Mesothelial cell of epicardium (in vitro differentiated cells): ENCODE results near the gene RBM26. TPM values are rescaled to one million over a fixed set of nuclear protein-coding genes. Genes with fewer than 3 reads are reported as not detected.

Experiments
- DNase-seq, 2 experiments: peaks; one replicate each; pipeline ENCODE4 v3.0.0; 2021; ENCODE audit warnings: low spot score in 2 of 2; ENCODE audit not compliant: unreplicated experiment in 2 of 2
- H3K27ac Mint-ChIP-seq: 2 replicates; pipeline ENCODE4 v1.8.0; 2021; ENCODE audit warnings: mixed read lengths
- H3K27me3 Mint-ChIP-seq: 2 replicates; pipeline ENCODE4 v1.8.0; 2021; ENCODE audit warnings: low read depth, mixed read lengths
- H3K36me3 Mint-ChIP-seq: 2 replicates; pipeline ENCODE4 v1.8.0; 2021; ENCODE audit warnings: mixed read lengths
- H3K4me1 Mint-ChIP-seq: 2 replicates; pipeline ENCODE4 v1.8.0; 2021; ENCODE audit warnings: mixed read lengths
- H3K4me3 Mint-ChIP-seq: 2 replicates; pipeline ENCODE4 v1.8.0; 2021; ENCODE audit warnings: mild to moderate bottlenecking, moderate library complexity, mixed read lengths
- H3K9me3 Mint-ChIP-seq: 2 replicates; pipeline ENCODE4 v1.8.0; 2021; ENCODE audit warnings: mixed read lengths
- CTCF ChIP-seq: fragments of 200-600 bp; sonication (generic); IDR thresholded peaks from one replicate; pipeline ENCODE4 v1.5.0; 2021; ENCODE audit warnings: antibody characterized with exemption; ENCODE audit not compliant: unreplicated experiment
- total RNA-seq: library from RNA; stranded (reverse); gene quantifications from 3 replicates; pipeline ENCODE4 v1.2.1, GENCODE V29; 2021

Gene RBM26
- total RNA-seq, 1 donor from 2014 or later = 87.3 TPM

DNA sequence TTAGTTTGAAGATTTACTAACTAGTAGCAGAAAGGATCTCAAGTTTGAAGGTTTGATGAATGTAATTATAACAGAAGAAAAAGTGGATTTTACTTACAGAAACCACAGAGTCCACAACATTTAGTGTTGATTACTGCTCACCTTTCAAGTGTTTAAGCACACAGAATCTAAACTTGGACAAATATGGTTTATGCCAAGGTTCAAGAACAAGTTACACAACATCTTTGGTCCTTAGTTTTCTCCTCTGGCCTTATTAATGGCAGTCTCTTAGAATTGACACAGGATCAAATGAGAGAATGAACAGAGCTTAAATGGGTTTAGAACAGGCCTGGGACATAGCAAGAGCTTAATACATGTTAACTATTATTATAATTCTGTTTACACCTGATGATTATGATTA lies 133.0 kb downstream of the RBM26 start:
- Mint-ChIP-seq H3K27me3 (peaks cover 2% of the 10 kb centered on the region), H3K4me1 (no peaks in the 10 kb centered on the region), H3K4me3 (no peak overlapping the region), H3K36me3 (no peaks in the 10 kb centered on the region), H3K27ac (no peak overlapping the region), H3K9me3 (peaks cover 22% of the 10 kb centered on the region)
- no peak for DNase-seq
- TF ChIP-seq CTCF = no peak

DNA sequence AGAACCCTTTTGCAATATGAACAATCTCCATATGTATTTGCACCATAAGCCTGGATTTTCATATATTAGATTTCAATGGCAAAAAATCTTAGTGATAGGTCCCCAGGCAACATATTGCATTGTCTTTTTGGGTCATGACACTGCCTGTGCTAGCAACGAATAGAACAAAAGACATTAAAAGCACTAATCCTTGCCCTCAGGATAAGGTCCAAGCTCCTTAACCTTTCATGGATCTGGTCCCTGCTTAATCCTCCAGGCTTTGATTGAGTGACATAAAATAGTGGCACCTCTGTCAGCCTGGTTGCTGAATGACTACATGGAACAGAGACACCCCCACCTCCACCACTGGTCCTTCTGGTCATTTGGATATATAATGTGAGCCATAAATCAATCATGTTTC lies 134.4 kb downstream of the RBM26 start:
- TF ChIP-seq CTCF = no peak
- H3K4me3 Mint-ChIP-seq = no peak overlapping the region
- DNase-seq = no peak
- H3K27me3 Mint-ChIP-seq = peaks cover 2% of the 10 kb centered on the region
- H3K27ac Mint-ChIP-seq = no peak overlapping the region
- H3K4me1 Mint-ChIP-seq = no peaks in the 10 kb centered on the region
- H3K9me3 Mint-ChIP-seq = peaks cover 25% of the 10 kb centered on the region
- no peaks in the 10 kb centered on the region for H3K36me3 Mint-ChIP-seq

DNA sequence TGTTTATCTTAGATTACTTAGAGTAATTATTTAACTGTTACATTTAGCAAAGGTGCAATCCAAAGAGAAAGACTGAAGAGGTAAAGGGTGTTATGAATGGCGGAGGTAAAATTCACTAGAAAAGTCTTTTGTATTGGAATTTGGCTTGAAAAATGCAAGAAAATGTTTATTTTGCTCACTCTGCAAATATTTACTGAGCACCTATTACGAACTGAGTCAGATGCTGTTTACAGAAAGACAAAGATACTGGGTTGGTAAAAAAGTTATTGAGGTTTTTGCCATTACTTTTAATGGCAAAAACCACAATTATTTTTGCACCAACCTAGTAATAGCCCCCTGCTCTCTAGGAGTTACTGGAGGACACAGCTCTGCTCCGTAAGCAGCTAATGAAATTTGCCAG lies 135.2 kb downstream of the RBM26 start:
- H3K9me3 Mint-ChIP-seq = peaks cover 25% of the 10 kb centered on the region
- no peaks in the 10 kb centered on the region for H3K4me1 Mint-ChIP-seq
- no peak overlapping the region for H3K27ac Mint-ChIP-seq

More for the DNA sequence above, 135.2 kb downstream of the RBM26 start:
- Mint-ChIP-seq H3K36me3 (no peaks in the 10 kb centered on the region), H3K27me3 (peaks cover 6% of the 10 kb centered on the region), H3K4me3 (no peak overlapping the region)
- TF ChIP-seq CTCF = no peak
- DNase-seq = no peak

Other genes starting within 250 kb of the RBM26 start
- 40.0 to 46.9 TPM (median 41.7 TPM) in 3 replicates for gene NDFIP2, start 74.9 kb upstream of the RBM26 start, total RNA-seq